GM10266 (cell line): ENCODE results near the gene MEX3A.

ENCODE experiments used
- DNase-seq: peaks from one replicate; pipeline ENCODE4 v3.0.0; 2012; ENCODE audit errors: extremely low spot score
- CTCF ChIP-seq: IDR thresholded peaks from 2 replicates; pipeline ENCODE4 v1.5.1; 2012; ENCODE audit warnings: mild to moderate bottlenecking, low read depth; ENCODE audit not compliant: control insufficient read depth, insufficient read depth; ENCODE audit errors: missing control alignments

Gene MEX3A

GRCh38 chr1:156097499-156098178 is 15.4 kb upstream of the MEX3A start:
- DNase-seq, result no peak
- TF ChIP-seq CTCF, result no peak

- peak; percentile 95 for TF ChIP-seq CTCF
- DNase-seq, result peak; percentile 85
These were observed 14.6 kb upstream of the MEX3A start for GRCh38 chr1:156096640-156097391.

- DNase-seq, result no peak
- TF ChIP-seq CTCF, result no peak
These were observed 13.7 kb upstream of the MEX3A start for GRCh38 chr1:156095906-156096508.

GRCh38 chr1:156091610-156092009 is 9.3 kb upstream of the MEX3A start:
- no peak for TF ChIP-seq CTCF
- no peak for DNase-seq

GRCh38 chr1:156090840-156091188 is 8.5 kb upstream of the MEX3A start:
- DNase-seq, result peak; percentile 81
- peak; percentile 73 for TF ChIP-seq CTCF

GRCh38 chr1:156090138-156090839 is 8.0 kb upstream of the MEX3A start:
- no peak for TF ChIP-seq CTCF
- DNase-seq, result no peak
